ENCODE data around the gene CEP43. TPM values are rescaled to one million over a fixed set of nuclear protein-coding genes. Genes with fewer than 3 reads are reported as not detected.
A peak's percentile ranks its signal among the peaks of the same experiment; 100 is the strongest.

The CEP43 gene
- total RNA-seq, 2 donors from 2014 or later = 36.0 to 43.9 TPM

DNA sequence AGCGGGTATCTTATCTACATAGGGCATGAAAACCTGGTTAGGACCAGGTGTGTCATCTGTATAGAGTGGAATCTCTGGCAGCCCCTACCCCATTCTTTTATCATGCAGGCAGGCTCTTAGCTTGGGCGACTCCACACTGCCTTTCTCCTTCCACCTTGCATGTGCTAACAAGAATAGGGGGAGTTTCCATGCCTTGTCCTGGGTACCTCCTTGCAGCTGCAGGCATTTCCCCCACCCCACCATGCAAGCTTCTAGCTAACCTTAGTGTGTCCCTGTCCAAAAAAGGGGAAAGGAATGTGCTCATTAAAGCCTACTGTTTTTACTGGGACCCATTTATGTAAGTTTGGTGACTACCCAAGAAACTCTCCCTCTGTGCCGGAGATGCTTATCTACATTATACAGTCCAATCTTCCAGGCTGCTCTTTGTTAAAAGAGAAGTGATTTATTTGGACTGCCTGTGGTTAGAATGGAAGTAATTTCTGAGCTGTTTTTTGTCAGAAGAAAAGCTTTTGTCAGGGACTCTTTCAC, 10.5 kb upstream of the CEP43 start:
- 82% methylated on average over 2 of the region's 3 CpGs; no CpG with 5 or more reads in 1 of the 2 experiments for WGBS, 2 experiments (ENCODE audit: insufficient coverage in 1 of 2, insufficient read length in 1 of 2)
- Histone ChIP-seq H3K36me3 (ENCODE audit: control insufficient read depth, insufficient read depth, low read length) (peaks cover 8% of the 10 kb centered on the region), H3K4me3 (ENCODE audit: low read length) (no peak overlapping the region), H3K4me1 (ENCODE audit: control insufficient read depth, insufficient read depth, low read length) (no peaks in the 10 kb centered on the region), H3K9me3 (ENCODE audit: control insufficient read depth, low read length) (no peaks in the 10 kb centered on the region), H3K27me3 (ENCODE audit: control insufficient read depth, insufficient read depth, low read length, poor library complexity, severe bottlenecking) (no peaks in the 10 kb centered on the region), H3K27ac (ENCODE audit: low read depth, low read length) (no peak overlapping the region), H3K9ac (ENCODE audit: extremely low read depth, low read length, poor library complexity, severe bottlenecking) (no peak overlapping the region)
- TF ChIP-seq, protein P1, sequence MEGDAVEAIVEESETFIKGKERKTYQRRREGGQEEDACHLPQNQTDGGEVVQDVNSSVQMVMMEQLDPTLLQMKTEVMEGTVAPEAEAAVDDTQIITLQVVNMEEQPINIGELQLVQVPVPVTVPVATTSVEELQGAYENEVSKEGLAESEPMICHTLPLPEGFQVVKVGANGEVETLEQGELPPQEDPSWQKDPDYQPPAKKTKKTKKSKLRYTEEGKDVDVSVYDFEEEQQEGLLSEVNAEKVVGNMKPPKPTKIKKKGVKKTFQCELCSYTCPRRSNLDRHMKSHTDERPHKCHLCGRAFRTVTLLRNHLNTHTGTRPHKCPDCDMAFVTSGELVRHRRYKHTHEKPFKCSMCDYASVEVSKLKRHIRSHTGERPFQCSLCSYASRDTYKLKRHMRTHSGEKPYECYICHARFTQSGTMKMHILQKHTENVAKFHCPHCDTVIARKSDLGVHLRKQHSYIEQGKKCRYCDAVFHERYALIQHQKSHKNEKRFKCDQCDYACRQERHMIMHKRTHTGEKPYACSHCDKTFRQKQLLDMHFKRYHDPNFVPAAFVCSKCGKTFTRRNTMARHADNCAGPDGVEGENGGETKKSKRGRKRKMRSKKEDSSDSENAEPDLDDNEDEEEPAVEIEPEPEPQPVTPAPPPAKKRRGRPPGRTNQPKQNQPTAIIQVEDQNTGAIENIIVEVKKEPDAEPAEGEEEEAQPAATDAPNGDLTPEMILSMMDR (conservative IDR thresholded peaks at IDR 0.05) = no peak
- no peak for DNase-seq
- Mint-ChIP-seq H3K36me3 (ENCODE audit: low read depth) (peaks cover 23% of the 10 kb centered on the region), H3K4me3 (no peak overlapping the region), H3K4me1 (peaks cover 13% of the 10 kb centered on the region), H3K27me3 (ENCODE audit: insufficient read depth) (no peaks in the 10 kb centered on the region), H3K27ac (no peak overlapping the region), H3K9me3 (no peaks in the 10 kb centered on the region)

DNA sequence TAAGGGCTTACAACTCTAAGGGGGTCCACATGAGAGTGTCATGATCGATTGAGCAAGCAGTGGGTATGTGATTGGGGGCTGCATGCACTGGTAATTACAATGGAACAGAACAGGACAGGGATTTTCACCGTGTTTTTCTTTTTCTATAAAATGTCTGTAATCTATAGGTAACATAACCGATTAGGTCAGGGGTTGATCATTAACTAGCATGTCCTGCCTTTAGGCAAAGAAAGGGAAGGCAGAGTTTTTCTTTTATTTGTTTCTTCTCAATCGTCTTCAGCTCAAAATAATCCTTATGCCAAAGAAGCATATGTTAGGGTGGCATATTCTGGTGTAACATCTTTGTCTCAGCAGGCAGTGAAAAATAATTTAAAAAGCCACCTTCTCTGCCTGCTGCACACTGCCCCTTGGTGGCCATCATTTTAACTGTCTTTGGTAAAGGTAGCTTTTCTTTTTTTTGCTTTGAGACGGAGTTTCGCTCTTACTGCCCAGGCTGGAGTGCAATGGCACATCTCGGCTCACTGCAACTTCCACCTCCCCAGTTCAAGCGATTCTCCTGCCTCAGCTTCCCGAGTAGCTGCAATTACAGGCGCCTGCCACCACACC, 9.7 kb upstream of the CEP43 start:
- DNase-seq = no peak
- Mint-ChIP-seq H3K4me3 (no peak overlapping the region), H3K27ac (no peak overlapping the region), H3K36me3 (ENCODE audit: low read depth) (peaks cover 25% of the 10 kb centered on the region), H3K9me3 (no peaks in the 10 kb centered on the region), H3K27me3 (ENCODE audit: insufficient read depth) (no peaks in the 10 kb centered on the region), H3K4me1 (peaks cover 13% of the 10 kb centered on the region)
- H3K4me1 ChIP-seq (ENCODE audit: control insufficient read depth, insufficient read depth, low read length) = no peaks in the 10 kb centered on the region
- no peaks in the 10 kb centered on the region for H3K9me3 ChIP-seq (ENCODE audit: control insufficient read depth, low read length)
- H3K36me3 ChIP-seq (ENCODE audit: control insufficient read depth, insufficient read depth, low read length) = peaks cover 10% of the 10 kb centered on the region
- no peak overlapping the region for H3K9ac ChIP-seq (ENCODE audit: extremely low read depth, low read length, poor library complexity, severe bottlenecking)
- no peak overlapping the region for H3K27ac ChIP-seq (ENCODE audit: low read depth, low read length)
- 76 to 93% methylated on average over 8 to 10 of the region's 10 CpGs for WGBS, 2 experiments (ENCODE audit: insufficient coverage in 1 of 2, insufficient read length in 1 of 2)
- TF ChIP-seq, protein P1 (conservative IDR thresholded peaks at IDR 0.05) = peak; percentile 63
- no peaks in the 10 kb centered on the region for H3K27me3 ChIP-seq (ENCODE audit: control insufficient read depth, insufficient read depth, low read length, poor library complexity, severe bottlenecking)
- no peak overlapping the region for H3K4me3 ChIP-seq (ENCODE audit: low read length)

DNA sequence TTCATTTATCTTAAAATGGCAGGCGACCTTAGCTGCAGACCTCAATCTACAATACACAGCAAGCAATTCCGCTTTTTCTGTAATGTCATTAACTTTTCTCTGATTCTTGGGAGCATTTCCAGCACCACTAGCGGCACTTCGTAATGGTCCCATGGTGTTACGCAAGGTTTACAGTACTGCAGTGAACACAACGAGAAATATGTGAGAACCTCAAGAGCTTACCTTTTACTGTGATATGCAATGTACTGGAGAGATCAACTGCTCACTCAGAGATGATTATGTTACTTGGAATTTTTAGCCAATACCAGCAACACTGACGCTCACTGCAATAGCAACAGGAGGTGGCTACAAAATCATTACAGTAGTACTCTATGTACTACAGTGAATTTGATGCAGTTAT, 2.8 kb upstream of the CEP43 start:
- H3K4me3 Mint-ChIP-seq = no peak overlapping the region
- no peaks in the 10 kb centered on the region for H3K4me1 ChIP-seq (ENCODE audit: control insufficient read depth, insufficient read depth, low read length)
- no peaks in the 10 kb centered on the region for H3K27me3 Mint-ChIP-seq (ENCODE audit: insufficient read depth)
- TF ChIP-seq, protein P1 (conservative IDR thresholded peaks at IDR 0.05) = no peak
- no peak overlapping the region for H3K27ac ChIP-seq (ENCODE audit: low read depth, low read length)
- no peak overlapping the region for H3K9ac ChIP-seq (ENCODE audit: extremely low read depth, low read length, poor library complexity, severe bottlenecking)
- no peaks in the 10 kb centered on the region for H3K9me3 Mint-ChIP-seq
- H3K4me3 ChIP-seq (ENCODE audit: low read length) = no peak overlapping the region
- WGBS, 2 experiments (ENCODE audit: insufficient coverage in 1 of 2, insufficient read length in 1 of 2) = 92 to 96% methylated on average over 6 to 7 of the region's 7 CpGs
- H3K36me3 Mint-ChIP-seq (ENCODE audit: low read depth) = peaks cover 24% of the 10 kb centered on the region
- no peaks in the 10 kb centered on the region for H3K27me3 ChIP-seq (ENCODE audit: control insufficient read depth, insufficient read depth, low read length, poor library complexity, severe bottlenecking)
- H3K4me1 Mint-ChIP-seq = peaks cover 16% of the 10 kb centered on the region
- H3K27ac Mint-ChIP-seq = no peak overlapping the region
- peaks cover 25% of the 10 kb centered on the region for H3K36me3 ChIP-seq (ENCODE audit: control insufficient read depth, insufficient read depth, low read length)
- no peaks in the 10 kb centered on the region for H3K9me3 ChIP-seq (ENCODE audit: control insufficient read depth, low read length)
- DNase-seq = no peak

Data from endodermal cell (in vitro differentiated cells).